Astrocyte (in vitro differentiated cells and primary cell): ENCODE results near the gene CPNE4. TPM values are rescaled to one million over a fixed set of nuclear protein-coding genes. Genes with fewer than 3 reads are reported as not detected.

ENCODE experiments used
- DNase-seq: peaks from one replicate; pipeline ENCODE4 v3.0.0-alpha.2; 2010; ENCODE audit warnings: low read depth
- FAIRE-seq: peaks from 2 replicates; lab custom pipeline; 2011; peaks lifted over from hg19 to GRCh38; lab: Jason Lieb, UNC
- H2AFZ ChIP-seq: 2 replicates; pipeline ENCODE4 v1.6.0; 2012; ENCODE audit warnings: low read depth, low read length, inconsistent platforms
- H3K27ac ChIP-seq: 2 replicates; pipeline ENCODE4 v1.5.1; 2011; ENCODE audit warnings: low read depth, low read length, inconsistent platforms
- H3K27me3 ChIP-seq: 2 replicates; pipeline ENCODE4 v1.6.0; 2011; ENCODE audit warnings: low read length, inconsistent platforms; ENCODE audit not compliant: insufficient read depth
- H3K36me3 ChIP-seq: 2 replicates; pipeline ENCODE4 v1.5.1; 2011; ENCODE audit warnings: low read length, inconsistent platforms; ENCODE audit not compliant: insufficient read depth
- H3K4me1 ChIP-seq: 2 replicates; pipeline ENCODE4 v1.5.1; 2011; ENCODE audit warnings: low read length, inconsistent platforms; ENCODE audit not compliant: insufficient read depth
- H3K4me2 ChIP-seq: 2 replicates; pipeline ENCODE4 v1.6.0; 2012; ENCODE audit warnings: low read length, inconsistent platforms
- H3K4me3 ChIP-seq: 2 replicates; pipeline ENCODE4 v1.5.1; 2011; ENCODE audit warnings: low read depth, mild to moderate bottlenecking, low read length, inconsistent platforms; ENCODE audit not compliant: insufficient read depth
- H3K79me2 ChIP-seq: 2 replicates; pipeline ENCODE4 v1.6.0; 2012; ENCODE audit warnings: mild to moderate bottlenecking, low read length, inconsistent platforms; ENCODE audit not compliant: insufficient read depth
- H3K9ac ChIP-seq: 2 replicates; pipeline ENCODE4 v1.6.0; 2012; ENCODE audit warnings: mild to moderate bottlenecking, low read length, inconsistent platforms
- H3K9me3 ChIP-seq: 2 replicates; pipeline ENCODE4 v1.5.1; 2012; ENCODE audit warnings: low read depth, mild to moderate bottlenecking, low read length, inconsistent platforms; ENCODE audit not compliant: insufficient read depth
- H4K20me1 ChIP-seq: 2 replicates; pipeline ENCODE4 v1.6.0; 2012; ENCODE audit warnings: low read length, inconsistent platforms; ENCODE audit not compliant: insufficient read depth
- H3K27ac Mint-ChIP-seq: one replicate; pipeline ENCODE4 v1.8.0; 2021; ENCODE audit warnings: mild to moderate bottlenecking, mixed read lengths; ENCODE audit not compliant: unreplicated experiment
- H3K27me3 Mint-ChIP-seq: one replicate; pipeline ENCODE4 v1.8.0; 2021; ENCODE audit warnings: low read depth, mixed read lengths; ENCODE audit not compliant: unreplicated experiment
- H3K36me3 Mint-ChIP-seq: one replicate; pipeline ENCODE4 v1.8.0; 2021; ENCODE audit warnings: low read depth, mixed read lengths; ENCODE audit not compliant: unreplicated experiment
- H3K4me1 Mint-ChIP-seq: one replicate; pipeline ENCODE4 v1.8.0; 2021; ENCODE audit warnings: low read depth, mixed read lengths; ENCODE audit not compliant: unreplicated experiment
- H3K4me3 Mint-ChIP-seq: one replicate; pipeline ENCODE4 v1.8.0; 2021; ENCODE audit warnings: mild to moderate bottlenecking, moderate library complexity, mixed read lengths; ENCODE audit not compliant: unreplicated experiment
- H3K9me3 Mint-ChIP-seq: one replicate; pipeline ENCODE4 v1.8.0; 2021; ENCODE audit warnings: mild to moderate bottlenecking, mixed read lengths; ENCODE audit not compliant: unreplicated experiment
- CTCF ChIP-seq: IDR thresholded peaks from 2 replicates; pipeline ENCODE4 v1.5.1; 2011; ENCODE audit warnings: low read depth, mild to moderate bottlenecking, inconsistent platforms, low read length, moderate library complexity; ENCODE audit not compliant: insufficient read depth
- EZH2 ChIP-seq: IDR thresholded peaks from 2 replicates; pipeline ENCODE4 v1.6.1; 2012; ENCODE audit warnings: mild to moderate bottlenecking, low read length, inconsistent platforms; ENCODE audit not compliant: insufficient read depth
- total RNA-seq: library from RNA; stranded (reverse); gene quantifications from 2 replicates; pipeline ENCODE4 v1.2.1, GENCODE V29; 2021

Gene CPNE4
- total RNA-seq, 1 donor from 2014 or later = 0.68 TPM

- no peak overlapping the region for H3K4me2 ChIP-seq
- H3K79me2 ChIP-seq = no peaks in the 10 kb centered on the region
- no peaks in the 10 kb centered on the region for H3K27me3 ChIP-seq
- DNase-seq (no peak), FAIRE-seq (no peak)
- H3K9me3 ChIP-seq = no peaks in the 10 kb centered on the region
- H3K36me3 ChIP-seq = no peaks in the 10 kb centered on the region
- H3K9ac ChIP-seq = no peak overlapping the region
- Mint-ChIP-seq H3K4me3 (no peak overlapping the region), H3K27me3 (peaks cover 3% of the 10 kb centered on the region), H3K27ac (no peak overlapping the region), H3K4me1 (peaks cover 7% of the 10 kb centered on the region), H3K36me3 (no peaks in the 10 kb centered on the region), H3K9me3 (no peaks in the 10 kb centered on the region)
- H3K27ac ChIP-seq = no peak overlapping the region
- no peak overlapping the region for H3K4me3 ChIP-seq
- no peak overlapping the region for H2AFZ ChIP-seq
- H4K20me1 ChIP-seq = no peaks in the 10 kb centered on the region
- TF ChIP-seq EZH2 = no peak
- no peak for TF ChIP-seq CTCF
- H3K4me1 ChIP-seq = no peaks in the 10 kb centered on the region
Measured at GRCh38 chr3:131546441-131546840, 488.4 kb downstream of the CPNE4 start.

- H3K4me1 ChIP-seq = no peaks in the 10 kb centered on the region
- no peaks in the 10 kb centered on the region for H4K20me1 ChIP-seq
- no peak overlapping the region for H3K9ac ChIP-seq
- H3K36me3 ChIP-seq = no peaks in the 10 kb centered on the region
- H3K4me2 ChIP-seq = no peak overlapping the region
- Mint-ChIP-seq H3K4me1 (peaks cover 18% of the 10 kb centered on the region), H3K9me3 (no peaks in the 10 kb centered on the region), H3K36me3 (no peaks in the 10 kb centered on the region), H3K27me3 (no peaks in the 10 kb centered on the region), H3K4me3 (no peak overlapping the region), H3K27ac (no peak overlapping the region)
- TF ChIP-seq CTCF (no peak), EZH2 (no peak)
- DNase-seq = no peak
- H3K27ac ChIP-seq = no peak overlapping the region
- no peaks in the 10 kb centered on the region for H3K79me2 ChIP-seq
- no peak for FAIRE-seq
- no peaks in the 10 kb centered on the region for H3K9me3 ChIP-seq
- H2AFZ ChIP-seq = no peak overlapping the region
- no peaks in the 10 kb centered on the region for H3K27me3 ChIP-seq
- H3K4me3 ChIP-seq = no peak overlapping the region
Measured at GRCh38 chr3:131544557-131544956, 490.3 kb downstream of the CPNE4 start.

GRCh38 chr3:131543714-131544113 lies 491.1 kb downstream of the CPNE4 start:
- Histone ChIP-seq H4K20me1 (no peaks in the 10 kb centered on the region), H3K4me1 (no peaks in the 10 kb centered on the region), H3K9me3 (no peaks in the 10 kb centered on the region), H3K4me2 (no peak overlapping the region), H3K36me3 (no peaks in the 10 kb centered on the region), H3K79me2 (no peaks in the 10 kb centered on the region), H3K4me3 (no peak overlapping the region), H3K9ac (no peak overlapping the region), H3K27ac (no peak overlapping the region), H2AFZ (no peak overlapping the region), H3K27me3 (no peaks in the 10 kb centered on the region)
- no peaks in the 10 kb centered on the region for H3K27me3 Mint-ChIP-seq
- H3K4me1 Mint-ChIP-seq = peaks cover 18% of the 10 kb centered on the region
- H3K27ac Mint-ChIP-seq = no peak overlapping the region
- no peak overlapping the region for H3K4me3 Mint-ChIP-seq
- H3K9me3 Mint-ChIP-seq = peaks cover under 1% of the 10 kb centered on the region
- DNase-seq (peak; percentile 83), FAIRE-seq (no peak)
- no peak for TF ChIP-seq EZH2
- TF ChIP-seq CTCF = no peak
- no peaks in the 10 kb centered on the region for H3K36me3 Mint-ChIP-seq
